ENCODE results near the gene KIF5C. TPM values are rescaled to one million over a fixed set of nuclear protein-coding genes. Genes with fewer than 3 reads are reported as not detected.

Gene KIF5C
- total and polyA plus RNA-seq, 2 of the 13 experiments (the other 11 are each of a cell fraction or from before 2014, with no cell fraction given), result 0.15 to 0.20 TPM

GRCh38 chr2:148926291-148926961, 51.4 kb downstream of the KIF5C start (continued):
- 0 out of 2 replicates have a peak, but pooled peaks have one; percentile 43 for TF ChIP-seq FOXC1 (CRISPR knock-in tag; IDR thresholded peaks at IDR 0.05; ENCODE audit: borderline replicate concordance)
- TF ChIP-seq PBX3 (CRISPR knock-in tag; IDR thresholded peaks at IDR 0.05; ENCODE audit: borderline replicate concordance), result no peak
- TF ChIP-seq, protein P1, sequence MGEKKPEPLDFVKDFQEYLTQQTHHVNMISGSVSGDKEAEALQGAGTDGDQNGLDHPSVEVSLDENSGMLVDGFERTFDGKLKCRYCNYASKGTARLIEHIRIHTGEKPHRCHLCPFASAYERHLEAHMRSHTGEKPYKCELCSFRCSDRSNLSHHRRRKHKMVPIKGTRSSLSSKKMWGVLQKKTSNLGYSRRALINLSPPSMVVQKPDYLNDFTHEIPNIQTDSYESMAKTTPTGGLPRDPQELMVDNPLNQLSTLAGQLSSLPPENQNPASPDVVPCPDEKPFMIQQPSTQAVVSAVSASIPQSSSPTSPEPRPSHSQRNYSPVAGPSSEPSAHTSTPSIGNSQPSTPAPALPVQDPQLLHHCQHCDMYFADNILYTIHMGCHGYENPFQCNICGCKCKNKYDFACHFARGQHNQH (CRISPR knock-in tag; IDR thresholded peaks at IDR 0.05), result no peak
- TF ChIP-seq ZNF484 (CRISPR knock-in tag; IDR thresholded peaks at IDR 0.05; ENCODE audit: borderline replicate concordance, low read depth), result no peak
- TF ChIP-seq, protein P2, sequence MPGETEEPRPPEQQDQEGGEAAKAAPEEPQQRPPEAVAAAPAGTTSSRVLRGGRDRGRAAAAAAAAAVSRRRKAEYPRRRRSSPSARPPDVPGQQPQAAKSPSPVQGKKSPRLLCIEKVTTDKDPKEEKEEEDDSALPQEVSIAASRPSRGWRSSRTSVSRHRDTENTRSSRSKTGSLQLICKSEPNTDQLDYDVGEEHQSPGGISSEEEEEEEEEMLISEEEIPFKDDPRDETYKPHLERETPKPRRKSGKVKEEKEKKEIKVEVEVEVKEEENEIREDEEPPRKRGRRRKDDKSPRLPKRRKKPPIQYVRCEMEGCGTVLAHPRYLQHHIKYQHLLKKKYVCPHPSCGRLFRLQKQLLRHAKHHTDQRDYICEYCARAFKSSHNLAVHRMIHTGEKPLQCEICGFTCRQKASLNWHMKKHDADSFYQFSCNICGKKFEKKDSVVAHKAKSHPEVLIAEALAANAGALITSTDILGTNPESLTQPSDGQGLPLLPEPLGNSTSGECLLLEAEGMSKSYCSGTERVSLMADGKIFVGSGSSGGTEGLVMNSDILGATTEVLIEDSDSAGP (CRISPR knock-in tag; IDR thresholded peaks at IDR 0.05; ENCODE audit: borderline replicate concordance), result peak; percentile 43; the same call in 1 of the 2 replicates
- TF ChIP-seq ZNF550 (CRISPR knock-in tag; IDR thresholded peaks at IDR 0.05; ENCODE audit: borderline replicate concordance), result no peak
- no peak for TF ChIP-seq WIZ (CRISPR knock-in tag; IDR thresholded peaks at IDR 0.05)
- TF ChIP-seq SRSF9 (IDR thresholded peaks at IDR 0.05; ENCODE audit: borderline replicate concordance, insufficient read depth, low read depth, low read length, poor library complexity, severe bottlenecking), result no peak
- no peak for TF ChIP-seq EZH2 (conservative IDR thresholded peaks at IDR 0.05; ENCODE audit: low read depth, low read length)
- TF ChIP-seq POLR2G (IDR thresholded peaks at IDR 0.05; ENCODE audit: low read depth, low read length), result no peak
- TF ChIP-seq, protein P3, sequence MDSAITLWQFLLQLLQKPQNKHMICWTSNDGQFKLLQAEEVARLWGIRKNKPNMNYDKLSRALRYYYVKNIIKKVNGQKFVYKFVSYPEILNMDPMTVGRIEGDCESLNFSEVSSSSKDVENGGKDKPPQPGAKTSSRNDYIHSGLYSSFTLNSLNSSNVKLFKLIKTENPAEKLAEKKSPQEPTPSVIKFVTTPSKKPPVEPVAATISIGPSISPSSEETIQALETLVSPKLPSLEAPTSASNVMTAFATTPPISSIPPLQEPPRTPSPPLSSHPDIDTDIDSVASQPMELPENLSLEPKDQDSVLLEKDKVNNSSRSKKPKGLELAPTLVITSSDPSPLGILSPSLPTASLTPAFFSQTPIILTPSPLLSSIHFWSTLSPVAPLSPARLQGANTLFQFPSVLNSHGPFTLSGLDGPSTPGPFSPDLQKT (CRISPR knock-in tag; IDR thresholded peaks at IDR 0.05; ENCODE audit: borderline replicate concordance), result no peak
- TF ChIP-seq NR2C2 (CRISPR knock-in tag; IDR thresholded peaks at IDR 0.05; ENCODE audit: borderline replicate concordance), result no peak
- TF ChIP-seq ESRRA (CRISPR knock-in tag; IDR thresholded peaks at IDR 0.05; ENCODE audit: low read depth), result no peak
- no peak for TF ChIP-seq MAX (IDR thresholded peaks at IDR 0.05)
- no peak for TF ChIP-seq SKIL (CRISPR knock-in tag; IDR thresholded peaks at IDR 0.05; ENCODE audit: borderline replicate concordance)
- no peak for TF ChIP-seq TAF15 (IDR thresholded peaks at IDR 0.05; ENCODE audit: low read depth, low read length, poor library complexity, severe bottlenecking)
- TF ChIP-seq FOSL2 (CRISPR knock-in tag; IDR thresholded peaks at IDR 0.05), result no peak
- no peak for TF ChIP-seq KMT2B (CRISPR knock-in tag; IDR thresholded peaks at IDR 0.05)
- no peak for TF ChIP-seq FOXP1 (IDR thresholded peaks at IDR 0.05)
- no peak for TF ChIP-seq FOXP1 (CRISPR knock-in tag; IDR thresholded peaks at IDR 0.05)
- TF ChIP-seq PBX2 (CRISPR knock-in tag; IDR thresholded peaks at IDR 0.05), result no peak
